COR-L47 (cell line): Measurements from ENCODE around the gene AK2.

Experiments
- DNase-seq: peaks from one replicate; lab custom pipeline; 2025; lab: John Stamatoyannopoulos, UW

The AK2 gene

GRCh38 chr1:32972814-32973428 lies 63.8 kb downstream of the AK2 start:
- DNase-seq: peak; percentile 78

- no peak for DNase-seq
These were observed 65.1 kb downstream of the AK2 start for GRCh38 chr1:32971576-32971975.

GRCh38 chr1:32971156-32971555 lies 65.5 kb downstream of the AK2 start:
- DNase-seq: no peak

GRCh38 chr1:32969566-32969965 lies 67.1 kb downstream of the AK2 start:
- DNase-seq: no peak

- no peak for DNase-seq
These were observed 68.7 kb downstream of the AK2 start for GRCh38 chr1:32967888-32968568.

GRCh38 chr1:32966900-32967299 lies 69.8 kb downstream of the AK2 start:
- DNase-seq: no peak

GRCh38 chr1:32965251-32965747 lies 71.4 kb downstream of the AK2 start:
- DNase-seq: no peak

- DNase-seq: peak; percentile 96
These were observed 72.0 kb downstream of the AK2 start, which contains the start of gene RNF19B for GRCh38 chr1:32964461-32965250. TSS of gene RNF19B (minus strand) at chr1:32964809. CDS start at chr1:32964685, 124 bp downstream.

GRCh38 chr1:32963746-32964460 lies 72.8 kb downstream of the AK2 start:
- DNase-seq: peak; percentile 45

GRCh38 chr1:32962248-32962896 lies 74.3 kb downstream of the AK2 start:
- no peak for DNase-seq

GRCh38 chr1:32960819-32961355 lies 75.8 kb downstream of the AK2 start:
- DNase-seq: no peak

GRCh38 chr1:32960342-32960741 lies 76.3 kb downstream of the AK2 start:
- DNase-seq: no peak

- no peak for DNase-seq
These were observed 77.9 kb downstream of the AK2 start for GRCh38 chr1:32958827-32959226.
